Activated CD4-positive, alpha-beta T cell treated with anti-CD3 and anti-CD28 coated beads, Interleukin-2, amount 50 U/mL, for 48 hours (primary cell): ENCODE measurements around the gene ZNF32.
"Not testable (repeated sequence)": the region's sequence is repeated elsewhere in the genome, so short reads cannot be mapped to it uniquely, and the experiment has no call there.

Source experiments
- DNase-seq, 2 experiments: peaks; one replicate each; pipeline ENCODE4 v3.0.0-alpha.2; 2020

The ZNF32 gene

GRCh38 chr10:43622038-43622437, 26.6 kb downstream of the ZNF32 start:
- no peak for DNase-seq

GRCh38 chr10:43619368-43619767, 29.3 kb downstream of the ZNF32 start:
- DNase-seq, result no peak

DNA sequence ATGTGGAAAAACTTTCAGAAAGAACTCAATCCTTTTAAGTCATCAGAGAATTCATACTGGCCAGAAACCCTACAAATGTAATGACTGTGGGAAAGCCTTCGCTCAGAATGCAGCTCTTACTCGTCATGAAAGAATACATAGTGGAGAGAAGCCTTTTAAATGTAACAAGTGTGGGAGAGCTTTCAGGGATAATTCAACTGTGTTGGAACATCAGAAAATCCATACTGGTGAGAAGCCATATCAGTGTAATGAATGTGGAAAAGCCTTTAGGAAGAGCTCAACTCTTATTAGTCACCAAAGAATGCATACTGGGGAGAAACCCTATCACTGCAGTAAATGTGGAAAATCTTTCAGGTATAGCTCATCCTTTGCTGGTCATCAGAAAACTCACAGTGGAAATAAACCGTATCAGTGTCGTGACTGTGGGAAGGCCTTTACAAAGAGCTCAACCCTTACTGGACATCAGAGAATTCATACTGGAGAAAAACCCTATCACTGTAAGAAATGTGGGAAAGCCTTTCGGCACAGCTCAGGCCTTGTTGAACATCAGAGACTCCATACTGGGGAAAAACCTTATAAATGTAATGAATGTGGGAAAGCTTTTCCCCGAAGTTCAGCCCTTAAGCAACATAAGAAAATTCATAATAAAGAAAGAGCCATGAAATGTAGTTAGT, 31.8 kb downstream of the ZNF32 start:
- DNase-seq, result no peak

DNA sequence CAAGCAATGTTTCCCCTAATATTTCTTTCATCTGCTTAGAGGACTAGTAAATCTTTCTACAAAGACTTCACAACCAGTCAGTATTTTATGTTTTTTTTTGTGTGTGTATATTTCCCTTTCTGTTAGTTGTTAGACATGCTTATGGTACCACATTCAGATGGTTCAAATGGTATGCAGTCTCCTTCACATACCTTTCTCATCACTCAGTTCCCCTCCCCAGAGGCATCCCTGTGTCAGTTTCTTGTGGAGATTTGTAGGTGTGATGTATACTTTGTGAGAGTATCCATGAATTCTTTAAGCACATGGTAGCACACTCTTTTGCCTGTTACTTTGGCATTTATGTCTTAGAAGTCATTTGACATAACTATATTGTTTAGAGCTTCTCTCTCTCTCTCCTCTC, 38.0 kb downstream of the ZNF32 start:
- DNase-seq, result no peak

GRCh38 chr10:43607199-43607573, 41.5 kb downstream of the ZNF32 start:
- DNase-seq, result no peak

DNA sequence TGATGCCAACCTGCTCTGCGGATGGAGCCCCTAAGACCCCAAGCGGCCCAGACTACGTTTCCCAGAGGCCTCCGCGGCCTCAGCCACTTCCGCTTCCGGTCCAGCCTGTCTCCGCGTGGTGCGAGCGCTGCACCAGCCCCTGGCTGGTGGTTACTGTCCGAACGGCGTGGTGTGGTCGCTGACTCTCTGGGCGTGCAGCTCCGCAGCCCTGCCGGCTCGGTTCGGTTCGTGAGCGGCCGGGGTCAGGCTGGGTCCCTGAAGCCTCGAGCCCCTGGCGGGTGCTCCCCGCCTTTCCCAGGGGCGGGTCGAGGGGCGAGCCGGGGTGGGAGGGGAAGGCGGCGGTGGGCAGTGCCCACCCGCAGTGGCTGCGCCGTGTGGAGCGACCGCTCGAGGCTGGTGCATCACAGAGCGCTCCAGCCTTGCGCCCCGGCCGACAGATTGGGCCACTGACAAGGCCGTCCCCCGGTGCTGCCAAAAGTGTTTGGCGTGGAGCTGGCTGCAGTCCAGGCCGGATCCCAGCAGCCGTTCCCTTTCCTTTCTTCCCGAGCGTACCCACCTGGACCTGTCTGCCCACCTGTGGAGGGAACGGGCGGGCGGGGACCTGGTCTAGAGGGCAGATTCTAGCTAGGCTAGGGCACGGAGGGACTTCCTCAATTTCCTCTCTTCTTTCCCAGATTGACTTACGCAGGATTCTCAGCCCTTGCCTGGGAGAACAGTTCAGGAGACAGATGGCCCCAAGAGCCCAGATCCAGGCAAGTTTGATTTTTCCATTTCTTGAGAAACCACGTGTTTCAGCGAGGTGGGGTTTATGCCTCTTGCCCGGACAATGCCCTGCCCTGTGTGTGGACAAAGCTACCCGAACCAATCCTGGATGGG, 42.1 kb downstream of the ZNF32 start, which contains the start of gene ZNF485:
Gene ZNF485, plus strand, starts transcription at position 116 of the 876 bp plus-strand sequence. Its CDS starts 613 bp downstream, at position 729.
- peak; percentile 73 to 78 for DNase-seq

DNA sequence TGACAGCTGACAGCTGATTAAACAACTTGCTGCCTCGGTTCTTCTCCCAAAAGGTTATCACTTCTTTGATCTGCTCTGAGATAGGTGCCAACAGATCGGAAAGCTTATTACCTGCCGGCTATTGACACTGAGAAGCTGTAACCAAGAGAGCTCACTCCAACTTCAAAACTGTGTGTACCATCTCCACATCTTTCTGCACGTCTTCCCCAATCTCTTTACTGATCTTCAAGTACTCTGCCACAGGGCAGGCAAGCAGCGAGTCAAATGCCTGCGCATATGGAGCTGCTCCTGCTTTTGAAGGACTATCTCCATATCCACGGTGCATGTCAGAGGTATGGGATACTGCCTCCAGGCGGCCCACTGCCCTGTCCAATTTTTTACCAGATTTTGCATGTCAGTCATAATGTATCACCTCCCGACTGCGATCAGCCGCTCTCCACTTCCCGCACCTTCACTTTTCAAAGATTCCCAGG, 42.8 kb downstream of the ZNF32 start:
- DNase-seq, result no peak

GRCh38 chr10:43601576-43601975, 47.1 kb downstream of the ZNF32 start:
- not testable (repeated sequence) for DNase-seq

DNA sequence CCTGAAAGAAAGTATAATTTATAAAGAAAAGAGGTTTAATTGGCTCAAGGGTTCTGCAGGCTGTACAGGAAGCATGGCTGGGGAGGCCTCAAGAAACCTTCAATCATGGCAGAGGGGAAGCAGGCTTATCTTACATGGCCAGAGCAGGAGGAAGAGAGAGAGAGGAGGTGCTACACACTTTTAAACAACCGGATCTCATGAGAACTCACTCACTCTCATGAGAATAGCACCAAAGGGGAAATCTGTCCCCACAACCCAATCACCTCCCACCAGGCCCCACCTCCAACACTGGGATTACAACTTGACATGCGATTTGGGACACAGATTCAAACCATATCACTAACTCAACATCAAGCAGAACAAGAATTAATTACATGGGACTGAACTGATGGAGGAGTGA, 49.3 kb downstream of the ZNF32 start:
- no peak for DNase-seq

GRCh38 chr10:43598446-43598845, 50.2 kb downstream of the ZNF32 start:
- DNase-seq, result no peak

GRCh38 chr10:43596546-43596945, 52.1 kb downstream of the ZNF32 start:
- DNase-seq, result no peak

GRCh38 chr10:43595739-43596298, 52.9 kb downstream of the ZNF32 start:
- DNase-seq, result peak in 1 of 2 experiments; percentile 39

DNA sequence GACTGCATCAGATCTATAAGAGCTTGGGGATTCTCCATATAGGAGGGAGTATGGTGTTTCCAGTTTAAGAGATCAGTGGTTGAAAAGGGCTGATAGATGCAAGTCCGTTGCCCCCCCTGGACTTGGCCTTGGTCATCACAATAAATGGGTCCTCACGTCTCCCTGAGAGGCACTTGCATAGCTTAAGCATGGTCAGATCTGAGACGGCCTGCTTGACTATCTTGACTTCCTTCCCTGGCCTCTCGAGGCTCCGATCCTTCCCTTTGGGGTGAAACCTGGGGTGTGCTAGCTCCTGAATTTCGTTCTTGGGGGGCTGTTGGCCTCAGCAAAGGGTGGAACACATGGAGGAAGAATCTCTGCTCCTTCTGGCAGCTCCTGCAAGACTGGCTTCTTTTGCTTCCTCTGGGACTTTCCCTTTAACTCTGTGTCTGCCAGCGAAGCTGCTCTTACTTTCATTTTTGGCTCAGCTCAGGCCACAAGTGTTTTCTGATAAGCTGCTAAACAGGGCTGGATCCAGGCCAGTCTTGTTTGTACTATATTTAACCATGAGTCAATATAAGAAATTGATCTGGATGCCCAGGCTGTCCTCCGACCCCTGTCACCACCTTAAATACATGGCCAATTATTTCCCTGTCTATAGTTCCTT, 53.6 kb downstream of the ZNF32 start:
- peak in 1 of 2 experiments; percentile 46 for DNase-seq
